Endometrial microvascular endothelial cells (primary cell): ENCODE measurements around the gene PTGS1. TPM values are rescaled to one million over a fixed set of nuclear protein-coding genes. Genes with fewer than 3 reads are reported as not detected.

Source experiments
- in situ Hi-C: cut with HindIII; loops from 2 replicates; pipeline ENCODE4 v1.10.0; 2017; ENCODE audit warnings: low sequenced_read_pairs, low pct_unique_long_range_greater_than_20kb; ENCODE audit errors: inconsistent ontology term
- total RNA-seq: library from RNA; depleted of rRNA; stranded (reverse); fragments of >200 nt; gene quantifications from one replicate; pipeline ENCODE4 v1.2.3, GENCODE V29; 2015; ENCODE audit errors: inconsistent ontology term

Gene PTGS1
- total RNA-seq, 1 donor from 2014 or later: 1.0 TPM

DNA sequence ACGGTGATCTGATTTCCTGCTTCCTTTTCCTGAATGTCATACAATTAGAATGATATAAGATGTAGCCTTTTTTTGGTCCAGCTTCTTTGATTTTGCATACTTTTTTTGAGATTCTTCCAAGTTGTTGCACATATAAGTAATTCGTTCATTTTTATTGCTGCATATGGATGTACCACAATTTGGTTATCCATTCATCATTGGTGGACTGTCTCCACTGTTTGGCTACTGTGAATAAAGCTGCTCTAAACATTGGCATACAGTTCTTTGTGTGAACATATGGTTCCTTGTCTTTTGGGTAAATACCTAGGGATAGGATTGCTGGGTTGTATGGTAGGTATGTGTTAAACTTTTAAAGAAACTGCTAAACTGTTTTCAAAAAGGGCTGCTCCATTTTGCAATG, 54.3 kb downstream of the PTGS1 start:
- in situ Hi-C loops: no loop called here

DNA sequence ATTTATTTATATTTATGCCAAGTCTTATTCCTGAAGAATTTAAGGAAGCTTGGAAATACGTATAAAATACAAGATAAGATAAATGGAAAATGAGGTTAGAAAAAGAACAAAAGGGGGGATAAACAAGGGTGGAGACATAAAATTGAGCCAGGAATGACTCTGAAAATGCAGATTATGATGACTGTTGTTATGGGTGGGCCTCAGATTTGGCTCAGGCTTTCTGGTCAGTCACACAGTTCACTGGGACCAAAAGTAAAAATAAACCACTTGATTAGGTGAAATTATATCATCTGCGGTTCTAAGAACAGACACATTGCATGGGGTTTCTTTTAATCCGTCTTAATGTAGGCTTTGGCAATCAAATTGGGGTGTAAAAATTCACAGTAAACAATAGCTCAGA, 55.9 kb downstream of the PTGS1 start:
- in situ Hi-C loops: no loop called here

DNA sequence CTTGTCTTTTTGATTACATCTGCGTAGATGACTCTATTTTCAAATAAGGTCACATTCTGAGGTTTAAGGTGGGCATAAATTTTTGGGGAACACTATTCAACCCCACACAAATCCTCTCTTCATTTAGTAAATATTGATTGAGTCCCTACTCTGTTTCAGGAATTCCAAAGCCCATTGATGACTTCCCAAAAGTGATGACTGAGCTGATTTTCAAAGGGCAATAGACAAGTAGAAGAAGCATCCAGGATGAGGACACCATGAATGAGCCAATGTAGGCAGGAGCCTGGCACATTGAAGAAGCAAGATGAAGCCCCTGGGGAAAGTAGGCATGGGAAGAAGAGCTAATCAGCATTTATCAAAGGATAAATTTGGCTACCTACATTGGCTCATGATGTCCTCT, 71.7 kb downstream of the PTGS1 start:
- in situ Hi-C loops: no loop called here

DNA sequence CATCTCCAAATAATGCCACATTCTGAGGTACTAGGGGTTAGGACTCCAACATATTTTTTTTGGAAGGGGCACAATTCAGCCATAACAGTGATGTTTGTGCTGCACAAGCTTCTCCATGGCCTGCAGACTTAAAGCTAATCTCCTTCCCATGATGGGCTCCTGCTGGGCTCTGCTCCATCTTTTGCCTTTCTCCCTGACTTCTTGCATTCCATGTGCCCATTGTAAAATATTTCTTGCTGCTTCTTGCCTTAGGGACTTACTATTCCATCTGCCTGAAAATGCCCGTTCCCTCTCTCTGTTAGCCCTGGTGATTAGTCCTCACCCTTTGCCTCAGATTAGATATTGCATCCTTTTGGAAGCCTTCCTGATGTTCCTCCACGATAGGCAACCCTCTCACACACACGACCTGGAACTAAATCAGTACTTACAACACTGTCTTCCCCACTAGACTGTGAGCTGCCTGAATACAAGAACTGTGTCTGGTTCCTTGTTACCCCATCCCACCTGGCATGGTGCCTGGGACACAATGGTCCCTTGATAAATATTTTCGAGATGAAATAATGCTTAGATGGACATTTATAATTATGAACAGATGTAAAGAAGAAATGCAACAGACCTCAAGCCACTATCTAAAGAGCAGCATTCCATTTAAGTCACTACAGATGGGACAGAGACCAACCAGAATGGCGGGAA, 73.4 kb downstream of the PTGS1 start:
- in situ Hi-C loops: no loop called here

Other genes starting within 250 kb of the PTGS1 start
- 79.3 TPM for gene NDUFA8, start 211.2 kb upstream of the PTGS1 start, total RNA-seq
- gene MORN5, start 211.1 kb upstream of the PTGS1 start, total RNA-seq: not detected
- 24.2 TPM for gene LHX6, start 142.1 kb upstream of the PTGS1 start, total RNA-seq
- gene RBM18, start 106.2 kb upstream of the PTGS1 start, total RNA-seq: 18.7 TPM
- 51.4 TPM for gene MRRF, start 106.1 kb upstream of the PTGS1 start, total RNA-seq
- not detected for gene OR1J1, start 106.9 kb downstream of the PTGS1 start, total RNA-seq
- gene OR1J2, start 139.8 kb downstream of the PTGS1 start, total RNA-seq: not detected
- not detected for gene OR1J4, start 148.1 kb downstream of the PTGS1 start, total RNA-seq
- not detected for gene OR1N1, start 156.3 kb downstream of the PTGS1 start, total RNA-seq
- gene OR1N2, start 182.1 kb downstream of the PTGS1 start, total RNA-seq: not detected
- gene OR1L8, start 212.4 kb downstream of the PTGS1 start, total RNA-seq: not detected
- gene OR1Q1, start 243.7 kb downstream of the PTGS1 start, total RNA-seq: not detected